H1 (cell line): ENCODE data around the gene MIER1. TPM values are rescaled to one million over a fixed set of nuclear protein-coding genes. Genes with fewer than 3 reads are reported as not detected.
A peak's percentile ranks its signal among the peaks of the same experiment; 100 is the strongest.

Experiments
- CTCF ChIA-PET: fragments of 300-600 bp; sonication (Branson Sonifier 250); formaldehyde crosslinking; loops from one replicate; lab custom pipeline; 2021; ENCODE audit not compliant: partially characterized antibody; lab: Charles Lee
- POLR2A ChIA-PET: fragments of 300-600 bp; sonication (Branson Sonifier 250); formaldehyde crosslinking; loops from one replicate; lab custom pipeline; 2021; ENCODE audit warnings: inconsistent platforms; ENCODE audit not compliant: partially characterized antibody; lab: Charles Lee
- DNase-seq, 2 experiments: peaks; one replicate each; pipeline versions ENCODE4 v3.0.0 to v3.0.0-alpha.2; 2010 to 2022; ENCODE audit warnings: low spot score in 2 of 2, low read depth in 1 of 2, mixed read lengths in 1 of 2
- FAIRE-seq: peaks from 2 replicates; lab custom pipeline; 2011; peaks lifted over from hg19 to GRCh38; lab: Jason Lieb, UNC
- H2AFZ ChIP-seq: 2 replicates; pipeline ENCODE4 v1.8.1; 2012; ENCODE audit warnings: low read length, inconsistent platforms
- H2AK5ac ChIP-seq: 2 replicates; pipeline ENCODE4 v1.6.1; 2013; ENCODE audit warnings: low read depth, low read length
- H2BK120ac ChIP-seq: replicated peaks from 2 replicates; pipeline ENCODE3; 2013; ENCODE audit warnings: low read depth, low read length, inconsistent platforms
- H2BK12ac ChIP-seq: 2 replicates; pipeline ENCODE4 v1.6.1; 2013; ENCODE audit warnings: low read depth, low read length
- H2BK15ac ChIP-seq: 2 replicates; pipeline ENCODE4 v1.6.1; 2013; ENCODE audit warnings: low read length
- H2BK20ac ChIP-seq: 2 replicates; pipeline ENCODE4 v1.6.1; 2013; ENCODE audit warnings: low read length
- H2BK5ac ChIP-seq: 2 replicates; pipeline ENCODE4 v1.6.1; 2013; ENCODE audit warnings: low read depth, low read length
- H3K14ac ChIP-seq: 2 replicates; pipeline ENCODE4 v1.6.1; 2013; ENCODE audit warnings: inconsistent platforms; ENCODE audit not compliant: insufficient read length
- H3K18ac ChIP-seq: 2 replicates; pipeline ENCODE4 v1.6.1; 2013; ENCODE audit warnings: low read length; ENCODE audit errors: extremely low read depth
- H3K23ac ChIP-seq: 2 replicates; pipeline ENCODE4 v1.6.1; 2013; ENCODE audit warnings: inconsistent platforms; ENCODE audit not compliant: insufficient read length
- H3K23me2 ChIP-seq: 2 replicates; pipeline ENCODE4 v1.6.1; 2013; ENCODE audit warnings: low read depth, low read length
- H3K27ac ChIP-seq: 2 replicates; pipeline ENCODE4 v1.6.1; 2011; ENCODE audit warnings: low read depth, low read length, inconsistent platforms
- H3K27me3 ChIP-seq, 4 experiments: replicated peaks in 1 of 4; 1 replicate in 1 of 4; 2 replicates in 3 of 4; pipeline versions ENCODE4 v1.6.1 to v1.8.1; 2011 to 2013; ENCODE audit warnings: low read length in 3 of 4, mild to moderate bottlenecking in 3 of 4, inconsistent platforms in 2 of 4, mixed read lengths in 2 of 4, moderate library complexity in 1 of 4; ENCODE audit not compliant: control insufficient read depth in 3 of 4, insufficient read depth in 3 of 4; ENCODE audit errors: extremely low read depth in 1 of 4
- H3K36me3 ChIP-seq, 4 experiments: 2 replicates each; pipeline versions ENCODE4 v1.6.1 to v1.8.1; 2011 to 2013; ENCODE audit warnings: mild to moderate bottlenecking in 4 of 4, low read length in 3 of 4, moderate library complexity in 2 of 4, control low read depth in 1 of 4, inconsistent platforms in 1 of 4; ENCODE audit not compliant: insufficient read depth in 4 of 4, control insufficient read depth in 2 of 4
- H3K4ac ChIP-seq: replicated peaks from 2 replicates; pipeline ENCODE3; 2013; ENCODE audit warnings: low read length, low read depth, mixed read lengths, inconsistent platforms; ENCODE audit not compliant: insufficient read length
- H3K4me1 ChIP-seq, 4 experiments: replicated peaks in 1 of 4; 1 replicate in 1 of 4; 2 replicates in 3 of 4; pipeline versions ENCODE4 v1.6.1 to v1.8.1; 2011 to 2013; ENCODE audit warnings: low read length in 3 of 4, inconsistent platforms in 2 of 4, mixed read lengths in 1 of 4; ENCODE audit not compliant: insufficient read depth in 4 of 4, control insufficient read depth in 3 of 4
- H3K4me2 ChIP-seq, 2 experiments: 2 replicates each; pipeline versions ENCODE4 v1.6.1 to v1.8.1; 2011 to 2013; ENCODE audit warnings: low read depth in 2 of 2, low read length in 2 of 2, control low read depth in 1 of 2, inconsistent platforms in 1 of 2, mild to moderate bottlenecking in 1 of 2; ENCODE audit not compliant: insufficient read depth in 1 of 2
- H3K4me3 ChIP-seq, 4 experiments: fragments of 200-600, 300-600 bp in 1 of 4; sonication (generic), shearing (Covaris generic), sonication (Bioruptor Twin) in 1 of 4; 2 replicates each; pipeline versions ENCODE4 v1.5.1 to v1.8.1; 2011 to 2016; ENCODE audit warnings: low read length in 4 of 4, low read depth in 3 of 4, control low read depth in 2 of 4, inconsistent platforms in 2 of 4, mild to moderate bottlenecking in 2 of 4, mixed read lengths in 1 of 4, moderate library complexity in 1 of 4; ENCODE audit not compliant: insufficient read depth in 2 of 4; ENCODE audit errors: extremely low read depth in 1 of 4
- H3K56ac ChIP-seq: replicated peaks from 2 replicates; pipeline ENCODE3; 2013; ENCODE audit warnings: low read depth, mild to moderate bottlenecking, mixed read lengths, low read length, inconsistent platforms; ENCODE audit not compliant: insufficient read length
- H3K79me1 ChIP-seq: 2 replicates; pipeline ENCODE4 v1.6.1; 2013; ENCODE audit warnings: low read depth, low read length, control low read depth
- H3K79me2 ChIP-seq, 2 experiments: 2 replicates each; pipeline versions ENCODE4 v1.6.1 to v1.8.1; 2012 to 2013; ENCODE audit warnings: low read length in 2 of 2, mild to moderate bottlenecking in 2 of 2, inconsistent platforms in 1 of 2; ENCODE audit not compliant: insufficient read depth in 2 of 2, control insufficient read depth in 1 of 2
- H3K9ac ChIP-seq, 4 experiments: replicated peaks in 1 of 4; 1 replicate in 1 of 4; 2 replicates in 3 of 4; pipeline versions ENCODE4 v1.6.1 to v1.8.1; 2011 to 2013; ENCODE audit warnings: low read depth in 3 of 4, low read length in 3 of 4, control low read depth in 2 of 4, mild to moderate bottlenecking in 2 of 4, moderate library complexity in 2 of 4, inconsistent platforms in 1 of 4; ENCODE audit errors: extremely low read depth in 1 of 4
- H3K9me3 ChIP-seq, 2 experiments: 2 replicates each; pipeline versions ENCODE4 v1.6.1 to v1.8.1; 2012 to 2013; ENCODE audit warnings: mild to moderate bottlenecking in 2 of 2, moderate library complexity in 2 of 2, control low read depth in 1 of 2, inconsistent platforms in 1 of 2, low read depth in 1 of 2, low read length in 1 of 2, mixed read lengths in 1 of 2; ENCODE audit not compliant: insufficient read depth in 2 of 2
- H4K20me1 ChIP-seq, 2 experiments: replicated peaks in 1 of 2; 2 replicates each; pipeline versions ENCODE3 to v1.8.1; 2011 to 2013; ENCODE audit warnings: inconsistent platforms in 2 of 2, low read length in 2 of 2, mild to moderate bottlenecking in 1 of 2; ENCODE audit not compliant: insufficient read depth in 2 of 2, control insufficient read depth in 1 of 2
- H4K5ac ChIP-seq: 2 replicates; pipeline ENCODE4 v1.6.1; 2013; ENCODE audit warnings: low read length, low read depth, mixed read lengths, inconsistent platforms; ENCODE audit not compliant: insufficient read length
- H4K8ac ChIP-seq: 2 replicates; pipeline ENCODE4 v1.8.0; 2013; ENCODE audit warnings: mild to moderate bottlenecking, moderate library complexity, low read length, inconsistent platforms; ENCODE audit not compliant: insufficient read depth; ENCODE audit errors: extremely low read depth
- H4K91ac ChIP-seq: replicated peaks from 2 replicates; pipeline ENCODE3; 2013; ENCODE audit warnings: low read length, mixed read lengths, inconsistent platforms; ENCODE audit not compliant: insufficient read length
- ASH2L ChIP-seq: fragments of 200-600, 300-600 bp; sonication (generic); IDR thresholded peaks from one replicate; pipeline ENCODE4 v1.7.1; 2017; ENCODE audit warnings: low read length
- CBX5 ChIP-seq: fragments of 300-800, 300-1000 bp; sonication (generic); IDR thresholded peaks from 2 replicates; pipeline ENCODE4 v1.7.1; 2016; ENCODE audit warnings: antibody characterized with exemption, low read length, low read depth
- CREB1 ChIP-seq: IDR thresholded peaks from 2 replicates; pipeline ENCODE4 v1.6.1; 2012; ENCODE audit warnings: inconsistent platforms
- KDM5A ChIP-seq: fragments of 200-600 bp; IDR thresholded peaks from 2 replicates; pipeline ENCODE4 v1.7.1; 2012; ENCODE audit warnings: mild to moderate bottlenecking, low read length, inconsistent platforms, mixed read lengths
- RNF2 ChIP-seq: fragments of 200-900, 300-1000 bp; sonication (generic); IDR thresholded peaks from 2 replicates; pipeline ENCODE4 v1.7.1; 2016; ENCODE audit warnings: borderline replicate concordance, low read depth, mild to moderate bottlenecking, antibody characterized with exemption, low read length; ENCODE audit not compliant: poor library complexity, severe bottlenecking; ENCODE audit errors: missing control alignments
- SAP30 ChIP-seq: fragments of 300-600 bp; sonication (generic); IDR thresholded peaks from 2 replicates; pipeline ENCODE4 v1.7.1; 2012; ENCODE audit warnings: low read length, moderate library complexity, mild to moderate bottlenecking, inconsistent platforms; ENCODE audit not compliant: insufficient read depth, insufficient replicate concordance
- TAF1 ChIP-seq: IDR thresholded peaks from 2 replicates; pipeline ENCODE4 v1.6.1; 2011; ENCODE audit warnings: mild to moderate bottlenecking, low read depth, low read length
- WGBS, 2 experiments: shearing (Covaris generic) in 1 of 2; methylation state at CpG; one replicate each; pipeline versions ENCODE4 v1.1.6 to v1.1.7; 2013 to 2015; ENCODE audit warnings: low lambda C conversion rate in 2 of 2, mixed read lengths in 2 of 2, inconsistent platforms in 1 of 2, low coverage in 1 of 2, missing lambda C conversion rate in 1 of 2; ENCODE audit not compliant: insufficient replicate concordance in 2 of 2, insufficient coverage in 1 of 2, insufficient read length in 1 of 2; ENCODE audit errors: extremely low coverage in 1 of 2, missing lambda C conversion rate in 1 of 2; 5-methylcytosine and 5-hydroxymethylcytosine counted together
- polyA plus RNA-seq, 7 experiments: library from polyadenylated mRNA; depleted of rRNA in 3 of 7; stranded (reverse) in 5 of 7; unstranded in 2 of 7; fragments of >200 nt in 5 of 7; fragments of 200-250 nt in 2 of 7; gene quantifications; 1 replicate in 5 of 7; 2 replicates in 1 of 7; 4 replicates in 1 of 7; pipeline versions ENCODE4 v1.2.1 to v1.2.3, GENCODE V29; 2011 to 2013; ENCODE audit warnings: missing spikeins in 2 of 7, mixed read lengths in 2 of 7
- total RNA-seq: library from RNA; stranded (reverse); fragmentation: NEBNext Ultra II Directional; extraction: Animal tissue kit (Norgen Biotek cat#: 25700); gene quantifications from 2 replicates; pipeline ENCODE4 v1.2.1, GENCODE V29; 2021

Gene MIER1
- total and polyA plus RNA-seq, 2 of the 8 experiments (the other 6 are each of a cell fraction or from before 2014, with no cell fraction given), result 5.2 to 33.5 TPM

- H4K8ac ChIP-seq, result no peak overlapping the region
- H4K20me1 ChIP-seq, result peaks cover 0 to 1% of the 10 kb centered on the region in 2 experiments
- no peak overlapping the region for H3K27ac ChIP-seq
- no peak overlapping the region for H2BK15ac ChIP-seq
- no peak overlapping the region for H3K9ac ChIP-seq
- H3K23me2 ChIP-seq, result peaks cover 3% of the 10 kb centered on the region; the same call in 1 of the 2 replicates
- H3K27me3 ChIP-seq, result no peaks in the 10 kb centered on the region
- no peak overlapping the region for H2BK5ac ChIP-seq
- FAIRE-seq, result no peak
- H3K56ac ChIP-seq, result no peak overlapping the region
- peaks cover 4 to 72% of the 10 kb centered on the region in 2 experiments for H3K79me2 ChIP-seq
- WGBS, 2 experiments, result 78% methylated on average over 2 of the region's 2 CpGs; no CpG with 5 or more reads in 1 of the 2 experiments
- no peak overlapping the region for H4K5ac ChIP-seq
- H3K79me1 ChIP-seq, result peaks cover 2% of the 10 kb centered on the region; the same call in 1 of the 2 replicates
- no peak overlapping the region for H2BK12ac ChIP-seq
- ChIA-PET POLR2A (interaction anchor here (0.7 kb wide), 1 partner anchor 80 kb away, joined by 3 read pairs; no protein-coding TSS in a partner anchor), CTCF (no interaction called here)
- no peak overlapping the region for H2BK20ac ChIP-seq
- no peaks in the 10 kb centered on the region for H3K9me3 ChIP-seq
- no peak overlapping the region for H2AK5ac ChIP-seq
- H3K4ac ChIP-seq, result no peak overlapping the region
- H2BK120ac ChIP-seq, result no peak overlapping the region
- H3K18ac ChIP-seq, result no peak overlapping the region
- no peak overlapping the region for H3K23ac ChIP-seq
- H3K4me1 ChIP-seq, result peaks cover 0 to 4% (median 0%) of the 10 kb centered on the region in 4 experiments; a peak in 3 of 7 replicates
- H3K4me2 ChIP-seq, result peak overlapping the region; percentile 7 to 85; a peak in 3 of 4 replicates
- H3K4me3 ChIP-seq, result peak overlapping the region in 2 of 4 experiments; percentile 2 to 96; a peak in 2 of 8 replicates
- no peak overlapping the region for H3K14ac ChIP-seq
- H3K36me3 ChIP-seq, result no peaks in the 10 kb centered on the region
- no peak overlapping the region for H2AFZ ChIP-seq
- no peak overlapping the region for H4K91ac ChIP-seq
- no peak for DNase-seq
- no peak for TF ChIP-seq CBX5
- no peak for TF ChIP-seq TAF1
- no peak for TF ChIP-seq KDM5A
- no peak for TF ChIP-seq ASH2L
- no peak for TF ChIP-seq CREB1
- no peak for TF ChIP-seq RNF2
- TF ChIP-seq SAP30, result no peak
Measured at GRCh38 chr1:66932291-66932690, 7.5 kb downstream of the MIER1 start.
